Embryonic facial prominence (tissue), 1 donor: ENCODE results near the gene STT3B.
"Not testable (repeated sequence)": the region's sequence is repeated elsewhere in the genome, so short reads cannot be mapped to it uniquely, and the experiment has no call there.

Source experiments
- DNase-seq: peaks from one replicate; pipeline ENCODE4 v3.0.0-alpha.2; 2016; ENCODE audit errors: extremely low spot score

Gene STT3B

DNA sequence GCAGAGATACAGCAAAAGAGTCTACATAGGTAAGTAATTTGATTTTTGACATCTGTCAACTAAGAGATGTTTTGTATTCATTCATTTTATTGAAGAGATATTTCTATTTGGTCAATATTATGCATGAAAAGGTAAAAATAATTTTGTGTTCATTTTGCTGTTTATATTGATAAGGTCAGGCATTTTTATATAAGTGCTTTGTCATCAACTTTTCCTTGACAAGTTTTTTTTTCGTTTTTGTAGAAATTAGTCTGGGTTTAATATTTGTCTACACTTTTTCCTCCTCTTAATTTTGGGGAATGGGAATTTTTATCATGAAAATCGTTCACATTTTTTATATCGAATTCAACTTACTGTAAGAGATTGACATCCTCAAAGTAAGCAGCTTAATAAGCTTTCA, 67.7 kb downstream of the STT3B start:
- no peak for DNase-seq

DNA sequence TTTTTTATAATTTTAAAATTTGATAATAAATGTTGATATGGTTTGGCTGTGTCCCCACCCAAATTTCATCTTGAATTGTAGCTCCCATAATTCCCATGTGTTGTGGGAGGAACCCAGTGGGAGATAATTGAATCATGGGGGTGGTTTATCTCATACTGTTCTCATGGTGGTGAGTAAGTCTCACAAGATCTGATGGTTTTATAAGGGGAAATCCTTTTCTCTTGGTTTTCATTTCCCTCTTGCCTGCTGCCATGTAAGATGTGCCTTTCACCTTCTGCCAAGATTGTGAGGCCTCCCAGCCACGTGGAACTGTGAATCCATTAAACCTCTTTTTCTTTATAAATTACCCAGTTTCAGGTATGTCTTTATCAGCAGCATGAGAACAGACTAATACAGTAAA, 72.6 kb downstream of the STT3B start:
- DNase-seq, result not testable (repeated sequence)

- no peak for DNase-seq
Measured at GRCh38 chr3:31606453-31606852, 73.7 kb downstream of the STT3B start.

DNA sequence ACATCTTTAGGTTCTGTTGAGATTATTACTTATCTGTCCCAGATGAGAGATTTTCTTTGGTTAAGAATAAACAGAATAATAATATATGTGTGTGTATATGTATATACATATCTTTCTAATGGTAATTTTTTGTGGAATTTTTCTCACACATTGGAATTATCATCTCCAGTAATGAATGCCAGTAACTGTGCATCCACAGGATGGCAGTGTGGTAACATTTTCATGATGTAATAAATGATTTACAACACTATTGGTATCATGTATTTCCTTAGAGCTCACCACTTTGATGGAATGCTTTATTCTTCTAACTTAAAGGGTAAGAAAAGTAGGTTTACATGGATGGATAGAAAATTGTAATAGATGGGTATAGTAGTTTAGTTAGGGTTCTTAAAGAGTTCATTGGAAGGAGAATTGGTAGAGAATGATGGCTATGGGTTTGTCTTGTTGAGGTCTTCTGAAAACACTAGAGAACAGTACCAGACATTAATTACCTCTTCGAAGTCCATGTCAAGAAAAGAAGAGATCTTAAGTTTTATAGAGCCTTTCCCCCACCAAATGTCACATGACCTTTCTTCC, 78.1 kb downstream of the STT3B start:
- DNase-seq, result no peak

- no peak for DNase-seq
Measured at GRCh38 chr3:31613177-31613576, 80.5 kb downstream of the STT3B start.

DNA sequence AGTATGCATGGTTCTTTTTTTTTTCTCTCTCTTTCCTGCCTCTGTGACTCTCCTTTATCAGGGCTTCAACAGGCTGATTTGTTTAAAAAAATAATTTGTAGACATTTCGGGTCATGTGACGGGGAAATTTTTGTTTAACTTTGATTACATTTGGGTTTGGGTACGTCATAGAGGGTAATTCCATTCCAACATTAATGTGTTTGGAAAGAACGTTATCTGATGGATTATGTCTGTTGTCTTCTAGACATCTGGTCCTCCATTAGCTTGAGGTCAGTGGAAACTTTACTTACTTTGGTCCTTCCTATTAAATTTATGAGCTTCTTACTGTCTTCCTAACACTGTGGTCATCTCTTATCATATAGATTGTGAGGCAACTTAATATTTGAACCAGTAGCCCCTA, 80.9 kb downstream of the STT3B start:
- DNase-seq, result no peak

- DNase-seq, result no peak
Measured at GRCh38 chr3:31614162-31614921, 81.6 kb downstream of the STT3B start.

DNA sequence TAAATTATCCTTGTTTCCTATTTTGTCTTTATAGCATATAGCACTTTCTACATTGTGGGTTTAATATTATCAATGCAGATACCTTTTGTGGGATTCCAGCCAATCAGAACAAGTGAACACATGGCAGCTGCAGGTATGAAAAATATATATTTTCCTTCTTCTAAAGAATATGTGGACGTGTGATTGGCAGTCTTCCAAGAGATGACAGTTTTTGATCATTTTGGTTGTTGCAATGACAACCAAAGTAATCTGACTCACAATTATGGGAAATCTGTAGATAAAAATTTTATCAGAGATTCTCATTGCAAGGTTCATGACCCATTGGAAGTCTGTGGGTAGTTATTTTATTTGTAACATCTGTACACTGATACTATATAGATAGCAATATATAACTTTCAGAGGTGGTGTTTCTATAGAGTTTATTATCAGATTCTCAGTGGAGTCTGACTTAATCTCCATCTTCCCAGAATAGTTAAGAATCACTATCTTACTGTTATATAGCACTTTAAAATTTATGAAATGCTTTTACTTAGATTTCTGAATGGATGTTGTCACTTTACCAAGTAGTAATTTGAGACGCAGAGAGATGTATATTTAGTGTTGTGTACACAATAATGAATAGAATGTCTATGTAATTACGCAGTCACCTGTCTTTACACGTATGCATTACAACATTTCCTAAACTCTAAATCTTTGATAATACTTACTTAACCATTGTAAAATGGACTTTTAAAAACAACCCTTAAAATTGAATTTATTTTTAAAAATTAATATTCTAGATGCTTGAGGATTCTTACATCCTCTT, 82.5 kb downstream of the STT3B start:
- no peak for DNase-seq

DNA sequence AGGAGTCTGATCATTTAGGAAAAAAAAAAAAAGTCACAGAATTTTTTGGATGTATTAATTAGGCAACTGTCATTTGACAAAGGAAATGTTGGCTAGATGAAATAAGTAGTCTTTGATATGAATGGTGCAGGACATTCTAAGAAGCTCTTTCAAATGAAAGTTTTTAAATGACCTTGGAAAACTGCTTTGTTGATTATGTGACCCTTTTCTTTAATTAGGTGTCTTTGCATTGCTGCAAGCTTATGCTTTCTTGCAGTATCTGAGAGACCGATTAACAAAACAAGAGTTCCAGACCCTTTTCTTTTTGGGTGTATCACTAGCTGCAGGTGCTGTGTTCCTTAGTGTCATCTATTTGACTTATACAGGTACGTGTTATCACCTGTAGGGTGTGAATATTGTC, 84.0 kb downstream of the STT3B start:
- DNase-seq, result no peak

DNA sequence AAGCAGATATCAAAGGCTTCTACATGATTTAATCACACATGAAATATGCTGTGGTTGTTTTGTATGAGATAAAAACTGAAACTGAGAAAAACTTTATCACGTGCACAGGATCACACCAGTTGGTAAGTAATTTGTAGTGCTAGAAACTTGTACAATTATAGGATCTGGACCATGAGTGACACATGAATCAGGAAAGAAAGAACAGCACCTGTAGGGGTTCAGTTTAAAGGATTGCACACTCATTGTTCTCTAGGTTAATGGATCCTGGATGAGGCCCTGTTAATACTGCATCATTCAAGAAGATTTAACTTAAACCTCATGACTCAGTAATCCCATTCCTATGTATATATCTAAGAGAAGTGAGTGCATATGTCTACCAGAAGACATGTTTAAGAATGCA, 87.9 kb downstream of the STT3B start:
- DNase-seq, result no peak

DNA sequence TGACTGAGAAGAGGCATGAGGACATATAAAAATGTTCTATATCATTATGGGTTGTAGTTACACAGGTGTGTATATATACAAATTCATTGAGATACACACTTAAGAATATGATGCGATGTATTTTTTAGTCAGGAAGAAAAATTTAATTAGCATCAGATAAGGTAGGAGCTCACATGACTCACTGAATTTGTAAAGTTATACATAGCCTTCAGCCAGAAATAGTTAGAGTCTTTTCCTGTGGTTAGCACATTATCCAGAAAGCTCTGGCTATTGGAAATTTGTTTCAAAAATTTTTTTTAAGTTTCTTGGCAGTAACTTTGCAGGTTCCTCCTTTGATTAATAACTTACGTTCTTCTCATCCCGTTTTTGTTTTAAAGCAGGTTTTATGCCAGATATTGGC, 88.6 kb downstream of the STT3B start:
- no peak for DNase-seq

GRCh38 chr3:31622636-31623288, 90.0 kb downstream of the STT3B start:
- DNase-seq, result no peak

GRCh38 chr3:31624083-31624709, 91.5 kb downstream of the STT3B start:
- no peak for DNase-seq

- no peak for DNase-seq
Measured at GRCh38 chr3:31625358-31625757, 92.6 kb downstream of the STT3B start.

GRCh38 chr3:31629054-31629453, 96.3 kb downstream of the STT3B start:
- DNase-seq, result no peak

GRCh38 chr3:31634476-31634875, 101.8 kb downstream of the STT3B start:
- no peak for DNase-seq

DNA sequence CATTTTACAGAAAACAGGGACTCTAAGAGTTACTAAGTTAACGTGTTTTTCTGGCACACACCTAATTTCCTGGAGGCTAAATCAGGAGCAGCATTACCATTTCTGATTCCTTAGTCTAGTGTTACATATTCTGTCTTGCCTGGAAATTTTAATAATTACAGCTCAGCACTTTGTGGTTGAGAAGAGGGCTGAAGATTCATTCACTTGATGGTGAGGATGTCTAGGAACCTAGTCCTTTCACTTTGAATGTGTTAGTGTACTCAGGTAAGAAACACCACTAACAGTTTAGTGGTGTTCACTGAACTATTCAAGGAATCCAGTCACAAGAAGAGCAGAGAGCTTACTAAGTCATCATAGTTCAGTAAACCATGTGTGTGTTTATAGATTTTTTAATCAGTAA, 102.8 kb downstream of the STT3B start:
- DNase-seq, result no peak

DNA sequence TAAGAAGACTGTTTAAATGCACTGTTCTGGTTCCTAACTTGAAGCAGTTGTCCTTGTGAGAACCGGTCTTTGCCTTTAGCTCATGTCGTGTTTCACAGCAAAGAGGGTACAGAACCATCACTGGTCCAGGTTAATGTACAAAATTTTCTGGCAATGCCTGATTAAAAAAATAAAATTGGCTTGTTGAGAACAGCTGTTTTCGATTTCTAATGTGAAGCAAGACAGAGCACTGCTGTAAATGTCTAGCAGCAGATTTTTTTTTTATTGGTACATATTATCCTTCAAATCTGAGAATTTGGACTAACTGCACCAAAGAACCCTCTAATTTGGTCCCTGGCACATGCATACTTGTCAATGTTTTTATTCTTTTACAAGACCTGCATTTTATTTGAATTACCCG, 103.3 kb downstream of the STT3B start:
- DNase-seq, result no peak

DNA sequence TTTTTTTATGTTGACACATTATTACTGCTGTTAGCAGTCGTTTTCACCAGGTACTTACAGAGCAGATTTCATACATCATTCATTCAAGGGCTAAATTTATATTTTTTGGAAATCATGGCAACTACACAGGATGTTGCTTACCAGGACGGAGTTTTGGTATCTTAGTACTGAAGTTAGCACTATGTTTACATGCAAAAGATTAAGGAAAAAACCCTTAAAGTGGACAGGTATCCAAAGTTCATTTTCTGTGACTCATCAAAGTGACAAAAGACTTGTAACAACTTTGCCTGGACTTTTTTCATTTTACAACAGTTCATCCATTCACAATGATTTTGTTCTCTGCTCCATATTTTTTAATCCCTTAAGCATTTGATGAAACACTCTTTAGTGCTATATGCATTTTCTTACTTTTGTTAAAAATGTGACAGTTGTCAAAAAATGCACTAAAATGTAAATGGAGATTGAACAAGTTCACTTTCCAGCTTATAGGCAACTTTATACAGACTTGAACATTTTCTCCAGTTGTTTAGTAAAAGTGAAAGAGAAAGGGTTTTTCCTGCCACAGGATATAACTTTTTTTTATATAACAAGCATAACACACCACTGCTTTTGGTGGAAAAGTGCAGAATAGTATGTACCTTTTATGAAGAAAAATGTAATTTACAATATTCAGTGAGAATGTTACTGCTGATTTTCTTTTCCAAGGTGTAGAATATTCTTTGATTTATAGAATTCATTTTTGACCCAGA, 104.1 kb downstream of the STT3B start:
- no peak for DNase-seq

DNA sequence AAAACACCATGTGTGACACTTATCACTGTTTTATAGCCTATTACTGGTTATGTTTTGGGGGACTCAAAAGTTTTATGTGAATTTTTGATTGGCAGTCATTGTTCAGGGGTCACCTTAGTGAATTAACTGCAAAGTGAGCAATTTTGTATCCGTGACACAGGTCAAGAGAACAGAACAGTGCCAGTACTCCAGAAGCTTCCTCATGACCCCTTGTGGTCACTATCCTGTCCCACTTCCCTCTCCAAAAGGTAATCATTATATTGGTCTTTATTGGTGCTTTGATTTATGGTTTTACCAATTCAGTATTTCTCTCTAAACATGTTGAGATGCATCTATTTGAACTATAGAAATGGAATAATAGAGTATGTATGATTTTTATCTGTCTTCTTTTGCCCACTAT, 107.1 kb downstream of the STT3B start:
- DNase-seq, result no peak

DNA sequence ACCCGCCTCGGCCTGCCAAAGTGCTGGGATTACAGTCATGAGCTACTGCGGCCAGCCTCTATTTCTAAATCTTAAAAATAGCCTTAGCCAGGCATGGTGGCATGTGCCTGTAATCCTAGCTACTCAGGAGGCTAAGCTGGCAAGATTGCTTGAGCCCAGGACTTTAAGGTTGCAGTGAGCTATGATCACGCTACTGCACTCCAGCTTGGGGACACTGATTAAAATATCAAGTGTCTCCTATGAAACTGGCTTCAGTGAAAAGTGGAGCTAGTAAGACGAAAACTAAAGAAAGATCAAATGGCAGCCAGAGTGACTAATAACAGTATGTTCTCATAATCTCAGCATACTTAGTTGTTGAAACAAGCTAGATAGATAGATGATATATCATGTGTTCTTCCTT, 112.5 kb downstream of the STT3B start:
- no peak for DNase-seq
